GM12801 (cell line): ENCODE results near the gene ZSCAN18.

ENCODE experiments used
- TF ChIP-seq, protein P1 (sequence below): IDR thresholded peaks from one replicate; pipeline ENCODE4 v1.5.1; 2011; ENCODE audit warnings: control low read depth; ENCODE audit not compliant: insufficient read length; ENCODE audit errors: extremely low read depth

Gene ZSCAN18

GRCh38 chr19:58047672-58048071, 50.4 kb downstream of the ZSCAN18 start:
- TF ChIP-seq, protein P1, sequence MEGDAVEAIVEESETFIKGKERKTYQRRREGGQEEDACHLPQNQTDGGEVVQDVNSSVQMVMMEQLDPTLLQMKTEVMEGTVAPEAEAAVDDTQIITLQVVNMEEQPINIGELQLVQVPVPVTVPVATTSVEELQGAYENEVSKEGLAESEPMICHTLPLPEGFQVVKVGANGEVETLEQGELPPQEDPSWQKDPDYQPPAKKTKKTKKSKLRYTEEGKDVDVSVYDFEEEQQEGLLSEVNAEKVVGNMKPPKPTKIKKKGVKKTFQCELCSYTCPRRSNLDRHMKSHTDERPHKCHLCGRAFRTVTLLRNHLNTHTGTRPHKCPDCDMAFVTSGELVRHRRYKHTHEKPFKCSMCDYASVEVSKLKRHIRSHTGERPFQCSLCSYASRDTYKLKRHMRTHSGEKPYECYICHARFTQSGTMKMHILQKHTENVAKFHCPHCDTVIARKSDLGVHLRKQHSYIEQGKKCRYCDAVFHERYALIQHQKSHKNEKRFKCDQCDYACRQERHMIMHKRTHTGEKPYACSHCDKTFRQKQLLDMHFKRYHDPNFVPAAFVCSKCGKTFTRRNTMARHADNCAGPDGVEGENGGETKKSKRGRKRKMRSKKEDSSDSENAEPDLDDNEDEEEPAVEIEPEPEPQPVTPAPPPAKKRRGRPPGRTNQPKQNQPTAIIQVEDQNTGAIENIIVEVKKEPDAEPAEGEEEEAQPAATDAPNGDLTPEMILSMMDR: no peak

DNA sequence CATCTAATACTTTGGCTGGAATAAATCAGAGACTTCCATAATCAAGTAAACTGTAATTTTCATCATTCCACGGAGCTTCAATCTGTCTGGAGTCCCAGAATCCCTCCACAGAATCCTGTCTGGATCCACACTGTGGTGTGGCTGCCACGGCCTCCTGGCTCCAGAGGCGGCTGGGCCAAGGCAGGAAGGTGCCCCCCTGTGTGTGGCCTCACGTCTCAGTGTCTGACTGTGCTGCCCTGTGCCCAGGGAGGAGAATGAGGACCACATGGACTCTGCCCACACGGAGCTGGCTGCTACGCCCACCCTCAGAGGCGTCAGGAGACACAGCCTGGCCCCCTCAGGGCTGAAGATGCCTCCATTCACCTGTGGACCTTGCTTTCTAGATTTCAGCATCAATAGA, 51.2 kb downstream of the ZSCAN18 start:
- TF ChIP-seq, protein P1: no peak

DNA sequence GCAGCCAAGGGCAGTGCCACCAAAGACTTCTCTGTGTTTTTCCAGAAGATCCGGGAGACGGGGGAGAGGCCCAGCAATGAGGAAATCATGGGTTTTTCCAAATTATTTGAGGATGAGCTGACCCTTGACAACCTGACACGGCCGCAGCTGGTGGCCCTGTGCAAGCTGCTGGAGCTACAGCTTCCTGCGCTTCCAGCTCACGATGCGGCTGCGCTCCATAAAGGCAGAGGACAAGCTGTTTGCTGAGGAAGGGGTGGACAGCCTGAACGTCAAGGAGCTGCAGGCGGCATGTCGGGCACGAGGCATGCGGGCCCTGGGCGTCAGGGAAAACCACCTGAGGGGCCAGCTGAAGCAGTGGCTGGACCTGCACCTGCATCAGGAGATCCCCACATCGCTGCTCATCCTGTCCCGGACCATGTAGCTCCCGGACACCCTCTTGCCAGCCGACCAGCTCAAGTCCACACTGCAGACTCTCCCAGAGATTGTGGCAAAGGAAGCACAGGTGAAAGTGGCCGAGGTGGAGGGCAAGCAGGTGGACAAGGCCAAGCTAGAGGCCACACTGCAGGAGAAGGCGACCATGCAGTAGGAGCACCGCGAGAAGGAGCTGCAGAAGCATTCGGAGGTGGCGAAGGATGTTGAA, 52.5 kb downstream of the ZSCAN18 start:
- TF ChIP-seq, protein P1: no peak

DNA sequence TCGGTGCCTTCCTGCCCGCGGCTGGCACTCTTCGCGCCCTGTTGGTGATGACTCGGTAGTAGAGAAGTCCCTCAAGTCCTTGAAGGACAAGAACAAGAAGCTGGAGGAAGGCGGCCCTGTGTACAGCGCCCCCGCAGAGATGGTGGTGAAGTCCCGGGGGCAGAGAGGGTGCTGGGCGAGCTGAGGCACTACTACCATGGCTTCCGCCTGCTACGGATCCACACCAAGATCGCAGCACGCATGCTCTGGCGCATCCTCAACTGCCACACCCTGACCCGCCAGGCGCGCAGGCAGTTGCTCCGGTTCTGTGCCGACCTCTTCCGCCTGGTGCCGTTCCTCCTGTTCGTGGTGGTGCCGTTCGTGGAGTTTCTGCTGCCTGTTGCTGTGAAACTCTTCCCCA, 53.1 kb downstream of the ZSCAN18 start:
- TF ChIP-seq, protein P1: no peak

- TF ChIP-seq, protein P1: no peak
Observed at GRCh38 chr19:58044391-58044790, 53.6 kb downstream of the ZSCAN18 start.

GRCh38 chr19:58042495-58043340, 55.3 kb downstream of the ZSCAN18 start:
- TF ChIP-seq, protein P1: no peak

- TF ChIP-seq, protein P1: no peak
Observed at GRCh38 chr19:58040751-58041525, 57.1 kb downstream of the ZSCAN18 start.
